H4 (cell line): ENCODE measurements around the gene KCNG4. TPM values are rescaled to one million over a fixed set of nuclear protein-coding genes. Genes with fewer than 3 reads are reported as not detected.

ENCODE experiments used
- DNase-seq: peaks from one replicate; pipeline ENCODE4 v3.0.0-alpha.2; 2015; ENCODE audit warnings: low spot score
- total RNA-seq: library from RNA; depleted of rRNA; stranded (reverse); fragments of >200 nt; shearing (Covaris generic); gene quantifications from 2 replicates; pipeline ENCODE4 v1.2.3, GENCODE V29; 2014; rRNA removed

The KCNG4 gene
- total RNA-seq, 1 experiment from 2014 or later: not detected

DNA sequence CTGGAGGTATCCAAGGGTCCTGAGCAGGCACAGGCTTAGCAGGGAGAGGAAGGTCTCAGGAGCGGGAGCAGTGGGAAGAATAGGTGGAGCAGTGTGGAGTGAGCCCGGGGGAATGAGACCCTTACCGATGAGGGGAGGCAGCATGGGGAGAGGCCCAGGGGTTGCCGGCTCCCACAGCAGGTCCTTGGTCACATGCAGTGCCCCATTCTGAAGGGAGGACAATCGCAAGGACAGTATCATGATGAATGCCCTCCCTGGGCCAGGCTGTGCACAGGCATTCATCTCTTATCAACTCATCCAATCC lies 56.3 kb downstream of the KCNG4 start:
- DNase-seq: no peak

DNA sequence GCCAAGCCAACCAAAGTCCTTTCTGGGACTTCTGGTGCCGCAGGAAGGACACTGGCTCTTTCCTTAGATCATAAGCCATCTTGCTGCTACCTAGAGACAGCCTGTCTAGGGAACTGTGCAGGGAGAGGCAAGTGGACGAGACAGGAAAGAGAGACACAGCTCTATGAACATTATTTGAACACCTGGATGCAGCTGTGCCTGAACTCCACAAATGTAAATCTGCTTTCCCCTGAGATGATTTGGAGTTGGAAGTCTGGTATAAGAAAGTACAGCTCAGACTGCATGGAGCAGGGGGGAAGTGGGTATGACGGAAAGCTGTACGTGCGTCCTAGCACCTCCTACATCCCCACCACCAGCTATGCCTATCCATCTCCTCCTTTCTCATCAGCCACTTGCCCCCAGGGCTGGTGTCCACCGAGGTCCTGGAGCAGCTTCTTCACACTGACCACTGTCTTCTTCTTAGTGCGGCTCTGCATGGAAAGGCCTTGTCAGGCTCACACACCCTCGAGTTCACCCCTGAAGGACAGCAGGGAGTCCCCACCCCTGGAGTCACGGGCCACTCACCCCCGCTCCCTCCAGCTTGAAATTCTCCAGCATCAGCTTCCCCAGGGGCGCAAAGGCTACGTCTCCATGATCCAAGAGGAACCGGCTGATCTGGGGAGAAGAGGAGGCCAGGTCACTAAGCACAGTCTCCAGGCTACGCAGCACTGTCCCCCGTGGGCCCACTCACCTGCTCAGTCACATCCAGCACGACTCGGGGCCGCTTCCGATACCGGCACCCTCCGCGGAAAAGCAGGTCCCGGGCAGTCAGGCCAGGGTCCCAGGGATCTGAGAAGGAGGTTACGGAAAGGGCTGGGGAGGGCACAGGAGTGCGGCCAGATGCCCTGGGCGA lies 56.9 kb downstream of the KCNG4 start:
- no peak for DNase-seq

DNA sequence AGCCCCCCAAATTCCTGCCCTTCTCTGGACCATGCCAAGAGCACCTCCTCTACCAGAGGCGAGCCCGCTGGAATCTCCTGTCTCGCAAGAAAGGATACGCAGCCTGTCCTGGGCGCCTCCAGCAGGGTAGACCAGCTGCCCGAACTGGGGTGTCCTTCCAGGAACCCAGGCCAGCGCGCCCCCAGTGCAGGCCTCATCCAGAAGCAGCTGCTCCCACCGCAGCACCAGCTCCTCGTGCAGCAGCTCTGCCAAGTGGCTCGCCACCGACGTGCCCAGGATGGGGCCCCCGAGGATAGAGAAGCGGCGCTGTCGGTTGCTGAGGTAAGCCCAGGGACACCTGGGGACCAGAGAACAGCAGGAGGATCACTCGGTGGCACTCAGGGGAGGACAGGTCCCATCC lies 57.7 kb downstream of the KCNG4 start:
- no peak for DNase-seq

DNA sequence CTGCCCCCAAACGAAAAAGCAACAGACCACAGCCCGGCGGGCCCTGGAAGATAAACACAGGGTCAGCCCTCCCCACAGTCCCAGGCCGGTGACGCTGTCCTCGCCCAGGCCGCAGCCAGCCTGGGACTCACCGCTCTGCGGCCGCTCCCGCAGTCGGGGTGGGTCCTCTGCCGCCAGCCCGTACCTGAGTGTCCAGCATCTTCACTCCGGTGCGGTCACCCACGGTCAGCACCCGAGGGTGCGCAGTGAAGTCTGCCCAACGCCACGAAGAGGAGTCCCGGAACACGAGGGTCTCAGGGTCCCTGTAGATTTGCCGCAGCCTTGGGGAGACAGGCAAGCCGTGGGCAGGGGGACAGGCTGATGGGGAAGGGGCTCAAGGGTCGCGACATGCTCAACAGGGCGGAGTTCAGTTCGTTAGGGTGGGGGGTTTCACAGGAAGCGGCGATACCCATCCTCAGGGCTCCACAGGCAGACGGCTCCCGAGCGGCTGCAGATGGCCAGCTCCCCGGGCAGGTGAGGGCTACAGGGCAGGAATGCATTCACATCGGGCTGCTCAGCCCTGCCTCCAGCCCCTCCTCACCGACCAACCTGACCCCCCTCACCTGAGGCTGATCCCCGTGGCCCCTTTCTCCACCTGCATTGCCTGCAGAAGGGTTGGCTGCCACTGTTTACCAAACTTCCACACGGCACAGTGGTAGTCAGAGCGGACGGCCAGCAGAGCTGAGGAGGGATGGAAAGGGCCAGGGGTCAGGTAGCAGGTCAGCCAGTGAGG lies 58.5 kb downstream of the KCNG4 start:
- no peak for DNase-seq

DNA sequence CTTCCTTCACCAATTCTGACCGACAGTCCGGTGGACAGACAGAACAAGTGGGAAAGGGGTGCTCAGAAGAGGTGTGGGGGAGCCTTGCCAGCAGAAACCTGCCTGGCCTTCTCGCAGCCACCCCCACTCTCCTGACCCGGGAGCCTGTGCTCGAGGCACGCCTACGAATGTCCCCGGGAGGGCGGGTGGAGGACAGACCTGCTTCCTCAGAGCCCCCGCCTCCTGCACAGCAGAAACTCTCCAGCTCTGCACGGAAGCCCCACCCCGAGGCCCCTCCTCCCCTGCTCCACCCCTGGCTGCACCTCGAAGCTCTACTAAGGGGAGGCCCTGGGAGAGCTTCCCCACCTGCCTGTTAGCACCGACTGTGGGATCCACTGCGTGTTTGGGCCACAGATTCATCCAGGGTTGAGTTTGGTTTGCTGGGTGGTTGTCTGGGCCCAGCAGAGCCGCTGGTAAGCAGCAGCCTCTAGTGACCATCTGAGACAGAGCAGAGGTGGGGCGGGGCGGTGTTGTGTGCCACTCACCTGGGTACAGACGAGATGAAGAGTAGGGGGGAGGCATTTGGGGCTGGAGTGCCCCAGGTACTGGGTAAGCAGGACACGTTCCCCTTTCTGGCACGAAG lies 59.2 kb downstream of the KCNG4 start:
- DNase-seq: no peak

- no peak for DNase-seq
These were observed 60.0 kb downstream of the KCNG4 start for GRCh38 chr16:84179612-84180320.

DNA sequence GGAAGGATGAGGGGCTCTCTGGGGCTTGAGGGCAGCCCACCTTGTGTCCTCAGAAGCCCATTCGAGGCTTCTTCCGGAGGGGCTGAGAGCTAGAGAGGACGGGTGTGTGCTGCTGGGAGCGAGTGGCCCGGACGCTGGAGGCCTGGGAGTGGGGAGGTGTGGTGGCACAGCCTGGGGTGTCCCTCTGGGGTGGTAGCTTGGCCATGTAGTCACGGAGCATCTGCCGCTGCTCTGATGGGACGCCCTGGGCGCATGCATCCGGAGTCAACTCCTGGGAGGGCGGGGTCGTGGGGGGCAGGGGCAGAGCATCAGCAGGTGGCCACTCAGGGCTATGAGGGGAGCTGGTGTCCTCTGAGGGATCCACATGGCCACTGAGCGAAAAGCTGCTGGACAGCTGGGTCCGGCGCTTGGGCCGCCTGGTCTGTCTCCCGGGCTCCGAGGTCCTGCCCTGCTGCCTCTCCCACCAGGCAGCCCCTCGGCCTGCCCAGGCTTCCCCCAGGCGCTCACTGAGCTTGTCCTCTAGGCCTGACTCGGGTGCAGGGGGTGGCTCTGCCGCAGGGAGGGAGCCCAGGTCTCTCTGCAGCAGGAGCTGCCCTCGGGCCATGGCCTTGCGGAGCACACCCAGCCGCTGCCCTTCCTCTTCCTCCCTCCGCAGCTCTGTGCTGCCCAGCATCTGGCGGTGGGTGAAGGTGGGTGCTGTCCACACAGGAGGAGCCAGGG lies 60.8 kb downstream of the KCNG4 start:
- DNase-seq: no peak

DNA sequence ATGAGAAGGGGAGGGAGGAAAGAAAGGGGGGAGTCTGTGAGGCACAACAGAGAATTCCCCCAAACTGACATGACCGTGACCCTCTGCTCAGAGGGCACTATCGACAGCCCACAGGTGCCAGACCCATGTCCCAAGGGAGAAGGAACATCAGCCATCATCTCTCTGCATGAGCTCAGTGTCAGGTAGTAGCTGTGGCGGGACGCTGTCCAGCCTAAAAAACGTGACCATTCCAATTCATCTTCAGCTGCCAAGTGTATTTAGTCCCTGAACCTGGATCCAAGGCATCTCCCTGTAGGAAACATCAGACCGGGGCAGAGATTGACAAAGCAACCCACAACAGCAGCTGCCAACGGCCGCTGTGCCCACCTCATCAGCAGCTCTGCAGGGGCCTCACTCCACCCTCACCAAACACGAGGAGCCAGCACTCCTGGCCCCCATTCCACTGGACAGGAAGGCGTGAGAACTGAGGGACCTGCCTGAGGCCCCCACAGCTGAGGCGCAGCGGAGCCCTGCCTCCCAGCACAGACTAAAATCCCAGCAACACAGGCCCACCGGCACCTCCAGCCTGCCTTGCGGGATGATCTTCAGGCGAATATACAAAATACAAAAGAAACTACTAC lies 61.6 kb downstream of the KCNG4 start:
- DNase-seq: no peak

DNA sequence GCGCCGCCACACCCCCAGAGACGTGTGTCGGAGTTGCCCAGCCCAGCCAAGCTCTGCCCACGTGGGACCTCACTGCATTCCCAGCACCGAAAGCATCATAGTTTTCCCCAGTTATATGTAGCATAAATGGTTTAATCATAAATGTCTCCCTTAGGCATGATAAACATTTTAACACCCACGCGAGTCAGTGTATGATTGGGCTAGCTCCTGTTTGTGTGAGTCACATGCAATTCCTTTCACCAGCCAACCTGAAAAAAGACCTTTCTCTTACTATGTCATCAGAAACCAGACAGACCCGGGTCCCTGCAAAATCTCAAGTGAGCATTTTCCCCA lies 62.1 kb downstream of the KCNG4 start:
- DNase-seq: no peak

- no peak for DNase-seq
These were observed 63.4 kb downstream of the KCNG4 start for GRCh38 chr16:84176192-84177053.

DNA sequence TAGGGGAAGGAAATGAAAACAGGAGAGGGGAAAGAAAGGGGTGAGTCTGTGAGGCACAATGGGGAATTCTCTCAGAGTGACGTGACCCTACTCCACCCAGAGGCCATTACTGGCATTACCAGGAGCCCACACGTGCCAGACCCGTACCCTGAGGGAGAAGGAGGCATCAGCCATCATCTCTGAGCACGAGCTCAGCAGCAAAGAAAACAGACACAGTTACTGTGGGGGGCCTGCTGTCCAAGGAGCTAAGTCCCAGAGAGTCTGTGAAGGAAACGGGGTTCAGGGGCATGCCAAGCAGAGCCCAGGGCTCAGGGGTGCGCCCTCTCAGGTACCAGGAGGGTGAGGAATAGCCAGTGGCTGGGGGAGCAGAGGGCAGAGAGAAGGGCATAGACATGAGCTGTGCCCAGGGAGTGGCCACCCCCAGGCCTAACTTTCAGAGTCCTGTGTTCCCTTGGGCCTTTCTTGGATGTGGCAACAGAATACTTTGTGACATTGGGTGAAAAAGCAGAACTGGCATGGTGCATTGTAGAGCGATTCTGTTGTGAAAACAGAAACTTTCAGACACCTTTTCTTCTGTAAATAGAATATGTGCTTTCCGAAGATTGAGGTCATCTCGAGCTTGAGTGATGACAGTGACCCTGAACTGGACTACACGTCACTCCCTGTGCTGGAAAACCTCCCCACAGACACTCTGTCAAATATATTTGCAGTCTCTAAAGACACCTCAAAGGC lies 64.3 kb downstream of the KCNG4 start:
- peak; percentile 44 for DNase-seq

GRCh38 chr16:84174396-84174795 lies 65.4 kb downstream of the KCNG4 start:
- no peak for DNase-seq

DNA sequence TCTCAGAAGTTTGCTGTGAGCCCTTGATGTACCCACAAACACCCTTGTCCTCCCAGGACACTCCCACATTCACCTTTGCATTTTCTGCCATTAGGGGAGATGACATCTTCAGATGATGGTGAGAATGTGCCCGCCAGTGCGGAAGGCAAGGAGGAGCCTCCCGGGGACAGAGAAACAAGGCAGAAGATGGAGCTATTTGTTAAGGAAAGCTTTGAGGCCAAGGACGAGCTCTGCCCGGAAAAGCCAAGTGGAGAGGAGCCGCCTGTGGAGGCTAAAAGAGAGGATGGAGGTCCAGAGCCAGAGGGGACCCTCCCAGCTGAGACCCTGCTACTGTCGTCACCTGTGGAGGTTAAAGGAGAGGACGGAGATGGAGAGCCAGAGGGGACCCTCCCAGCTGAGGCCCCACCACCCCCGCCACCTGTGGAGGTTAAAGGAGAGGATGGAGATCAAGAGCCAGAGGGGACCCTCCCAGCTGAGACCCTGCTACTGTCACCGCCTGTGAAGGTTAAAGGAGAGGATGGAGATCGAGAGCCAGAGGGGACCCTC lies 70.0 kb downstream of the KCNG4 start:
- no peak for DNase-seq

Other genes starting within 250 kb of the KCNG4 start
- gene SLC38A8, start 197.2 kb downstream of the KCNG4 start, total RNA-seq: not detected in 2 replicates
- gene MBTPS1, start 123.1 kb downstream of the KCNG4 start, total RNA-seq: 56.3 and 77.9 TPM in 2 replicates
- 39.7 and 44.7 TPM in 2 replicates for gene HSDL1, start 94.8 kb downstream of the KCNG4 start, total RNA-seq
- gene DNAAF1, start 94.7 kb downstream of the KCNG4 start, total RNA-seq: 0.29 TPM in 1 of 2 replicates, not detected in the other
- gene TAF1C, start 53.0 kb downstream of the KCNG4 start, total RNA-seq: 8.1 and 18.4 TPM in 2 replicates
- not detected in 2 replicates for gene ADAD2, start 48.9 kb downstream of the KCNG4 start, total RNA-seq
- gene WFDC1, start 54.9 kb upstream of the KCNG4 start, total RNA-seq: not detected in 2 replicates
- not detected in 2 replicates for gene ATP2C2, start 128.5 kb upstream of the KCNG4 start, total RNA-seq